ENCODE measurements around the gene TNFAIP8L1. TPM values are rescaled to one million over a fixed set of nuclear protein-coding genes. Genes with fewer than 3 reads are reported as not detected.
"Not testable (repeated sequence)": the region's sequence is repeated elsewhere in the genome, so short reads cannot be mapped to it uniquely, and the experiment has no call there.

TNFAIP8L1 gene
- total RNA-seq, 1 donor from 2014 or later, result 0.64 TPM

DNA sequence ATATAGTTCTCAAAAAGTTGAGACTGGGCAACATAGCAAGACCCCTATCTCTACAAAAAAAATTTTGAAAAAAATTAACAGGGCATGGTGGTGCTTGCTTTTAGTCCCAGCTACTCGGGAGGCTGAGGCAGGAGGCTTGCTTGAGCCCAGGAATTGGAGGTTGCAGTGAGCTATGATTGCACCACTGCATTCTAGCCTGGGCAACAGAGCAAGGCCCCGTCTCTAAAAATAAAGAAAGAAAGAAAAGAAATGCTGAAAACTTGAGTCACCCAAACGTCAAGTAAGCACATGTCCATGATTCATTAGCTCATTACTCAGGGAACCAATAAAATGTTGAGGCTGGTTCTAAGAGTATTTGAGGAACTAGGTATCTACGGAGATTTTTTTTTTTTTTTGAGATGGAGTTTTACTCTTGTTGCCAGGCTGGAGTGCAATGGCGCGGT lies 45.9 kb upstream of the TNFAIP8L1 start:
- peaks cover 10% of the 10 kb centered on the region for H3K27me3 ChIP-seq
- no peaks in the 10 kb centered on the region for H3K9me3 ChIP-seq
- no peak for DNase-seq (ENCODE audit: low spot score in 2 of 2)
- no peak overlapping the region for H3K4me3 ChIP-seq
- H3K27ac ChIP-seq, result no peak overlapping the region
- no peaks in the 10 kb centered on the region for H3K4me1 ChIP-seq
- TF ChIP-seq, protein P1, sequence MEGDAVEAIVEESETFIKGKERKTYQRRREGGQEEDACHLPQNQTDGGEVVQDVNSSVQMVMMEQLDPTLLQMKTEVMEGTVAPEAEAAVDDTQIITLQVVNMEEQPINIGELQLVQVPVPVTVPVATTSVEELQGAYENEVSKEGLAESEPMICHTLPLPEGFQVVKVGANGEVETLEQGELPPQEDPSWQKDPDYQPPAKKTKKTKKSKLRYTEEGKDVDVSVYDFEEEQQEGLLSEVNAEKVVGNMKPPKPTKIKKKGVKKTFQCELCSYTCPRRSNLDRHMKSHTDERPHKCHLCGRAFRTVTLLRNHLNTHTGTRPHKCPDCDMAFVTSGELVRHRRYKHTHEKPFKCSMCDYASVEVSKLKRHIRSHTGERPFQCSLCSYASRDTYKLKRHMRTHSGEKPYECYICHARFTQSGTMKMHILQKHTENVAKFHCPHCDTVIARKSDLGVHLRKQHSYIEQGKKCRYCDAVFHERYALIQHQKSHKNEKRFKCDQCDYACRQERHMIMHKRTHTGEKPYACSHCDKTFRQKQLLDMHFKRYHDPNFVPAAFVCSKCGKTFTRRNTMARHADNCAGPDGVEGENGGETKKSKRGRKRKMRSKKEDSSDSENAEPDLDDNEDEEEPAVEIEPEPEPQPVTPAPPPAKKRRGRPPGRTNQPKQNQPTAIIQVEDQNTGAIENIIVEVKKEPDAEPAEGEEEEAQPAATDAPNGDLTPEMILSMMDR (IDR thresholded peaks at IDR 0.05), result no peak
- no peaks in the 10 kb centered on the region for H3K36me3 ChIP-seq
- intact Hi-C loops (cut with DNase I), result no loop called here

DNA sequence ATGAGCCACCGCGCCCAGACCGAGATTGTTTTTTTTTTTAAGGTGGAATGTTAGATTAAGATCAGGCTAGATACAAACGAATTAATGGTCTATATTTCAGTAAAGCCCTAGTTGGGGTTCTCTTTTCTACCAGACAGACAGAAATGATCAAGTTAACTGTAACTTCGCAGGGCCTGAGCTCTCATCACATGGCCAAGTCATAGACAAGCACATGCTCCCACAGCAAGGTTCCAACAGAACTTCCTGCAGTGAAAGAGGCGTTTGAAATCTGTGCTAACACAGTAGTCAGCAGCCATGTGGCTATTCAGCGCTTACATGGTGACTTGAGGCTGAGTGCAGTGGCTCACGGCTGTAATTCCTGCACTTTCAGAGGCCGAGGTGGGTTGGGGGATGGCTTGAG lies 45.1 kb upstream of the TNFAIP8L1 start:
- Histone ChIP-seq H3K4me1 (no peaks in the 10 kb centered on the region), H3K27ac (no peak overlapping the region), H3K4me3 (no peak overlapping the region), H3K27me3 (peaks cover 10% of the 10 kb centered on the region), H3K36me3 (no peaks in the 10 kb centered on the region), H3K9me3 (no peaks in the 10 kb centered on the region)
- no peak for DNase-seq (ENCODE audit: low spot score in 2 of 2)
- TF ChIP-seq, protein P1 (IDR thresholded peaks at IDR 0.05), result no peak
- intact Hi-C loops (cut with DNase I), result no loop called here

DNA sequence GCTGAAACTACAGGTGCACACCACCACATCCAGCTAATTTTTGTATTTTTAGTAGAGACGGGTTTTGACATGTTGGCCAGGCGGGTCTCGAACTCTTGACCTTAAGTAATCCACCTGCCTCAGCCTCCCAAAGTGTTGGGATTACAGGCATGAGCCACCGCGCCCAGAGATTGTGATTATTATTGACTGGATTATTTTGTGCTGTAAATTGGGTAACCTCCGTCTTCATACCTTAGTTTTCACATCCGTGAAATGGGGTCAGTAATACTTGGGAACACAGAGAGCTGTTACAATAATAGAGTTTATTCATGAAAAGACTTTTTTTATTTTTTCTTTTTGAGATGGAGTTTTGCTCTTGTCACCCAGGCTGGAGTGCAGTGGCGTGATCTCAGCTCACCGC lies 44.2 kb upstream of the TNFAIP8L1 start:
- intact Hi-C loops (cut with DNase I); H3K36me3 ChIP-seq; DNase-seq (ENCODE audit: low spot score in 2 of 2); H3K4me1 ChIP-seq; H3K27me3 ChIP-seq; H3K9me3 ChIP-seq; H3K4me3 ChIP-seq; H3K27ac ChIP-seq: not testable (repeated sequence)

DNA sequence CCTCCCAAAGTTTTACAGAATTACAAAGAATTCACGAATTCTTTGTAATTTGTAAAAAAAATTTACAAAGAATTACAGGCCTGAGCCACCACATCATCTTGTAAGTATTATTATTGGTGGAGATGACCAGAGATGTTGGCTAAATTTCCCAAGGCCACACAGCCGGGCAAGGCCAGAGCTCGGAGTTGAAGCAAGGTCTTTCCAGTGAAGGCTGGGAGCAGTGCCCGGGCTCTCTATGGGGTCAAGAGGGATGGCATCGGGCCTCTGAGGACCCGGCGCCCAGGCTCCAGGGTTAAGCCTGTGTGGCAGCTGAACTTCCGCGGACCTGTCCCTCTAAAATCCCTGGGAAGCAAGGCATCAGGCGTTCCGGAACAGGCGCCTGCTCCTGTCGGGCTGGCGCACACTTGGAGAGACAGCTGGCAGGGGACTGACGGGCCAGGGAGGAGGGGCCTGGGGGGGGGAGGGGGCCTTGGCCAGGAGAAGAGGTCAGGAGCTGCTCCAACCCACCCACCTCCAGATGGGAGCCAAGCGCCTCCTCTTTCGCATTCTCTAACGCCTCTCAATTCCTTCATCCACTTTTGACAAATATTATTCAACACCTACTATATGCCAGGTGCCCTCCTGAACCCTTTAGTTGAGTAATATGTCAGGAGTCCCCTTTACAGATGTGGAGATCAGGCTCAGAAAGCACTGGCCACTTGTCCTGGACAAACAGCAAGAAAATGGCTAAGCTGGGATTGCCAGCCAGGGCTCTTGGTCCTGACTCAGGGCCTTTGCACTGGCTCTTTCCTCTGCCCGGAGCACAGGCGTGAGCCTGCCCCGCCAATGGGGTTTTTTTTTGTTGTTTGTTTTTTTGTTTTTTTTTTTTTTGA lies 43.0 kb upstream of the TNFAIP8L1 start:
- Histone ChIP-seq H3K4me3 (no peak overlapping the region), H3K27ac (no peak overlapping the region), H3K9me3 (no peaks in the 10 kb centered on the region), H3K27me3 (peaks cover 10% of the 10 kb centered on the region), H3K4me1 (no peaks in the 10 kb centered on the region), H3K36me3 (no peaks in the 10 kb centered on the region)
- TF ChIP-seq, protein P1 (IDR thresholded peaks at IDR 0.05), result no peak
- intact Hi-C loops (cut with DNase I), result no loop called here
- no peak for DNase-seq (ENCODE audit: low spot score in 2 of 2)

DNA sequence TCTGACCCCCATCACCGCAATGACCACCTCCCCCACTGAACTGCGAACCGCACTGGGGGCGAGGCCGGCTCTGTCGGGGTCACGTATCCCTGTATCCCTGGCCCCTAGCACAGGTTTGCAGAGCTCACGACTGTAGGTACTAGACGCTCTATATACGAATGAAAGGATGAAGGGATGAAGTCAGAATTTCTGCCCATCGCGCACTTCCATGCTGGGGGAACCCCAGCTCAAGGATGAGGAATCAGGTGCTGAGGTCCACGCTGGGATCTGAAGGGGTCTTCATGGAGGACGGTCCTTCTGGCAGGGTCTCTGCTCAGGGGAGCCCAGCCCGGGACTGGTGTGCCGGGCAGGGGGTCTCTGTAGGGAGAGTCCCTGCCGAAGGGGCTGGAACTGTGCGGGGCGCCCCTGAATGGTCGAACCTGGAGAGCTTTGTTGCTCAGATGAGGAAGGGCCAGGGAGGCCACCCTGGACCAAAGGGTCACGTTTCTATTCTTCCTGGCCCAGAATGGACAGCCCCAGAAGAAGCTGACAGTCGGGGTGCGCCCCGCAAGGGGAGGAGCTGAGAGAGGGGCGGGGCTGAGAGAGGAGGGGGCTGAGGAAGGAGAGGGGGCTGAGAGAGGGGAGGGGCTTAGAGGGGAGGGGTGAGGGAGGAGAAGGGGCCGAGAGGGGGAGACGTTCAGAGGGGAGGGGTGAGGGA lies 41.9 kb upstream of the TNFAIP8L1 start:
- TF ChIP-seq, protein P1 (IDR thresholded peaks at IDR 0.05), result no peak
- no peaks in the 10 kb centered on the region for H3K4me1 ChIP-seq
- DNase-seq (ENCODE audit: low spot score in 2 of 2), result no peak
- no peaks in the 10 kb centered on the region for H3K36me3 ChIP-seq
- intact Hi-C loops (cut with DNase I), result no loop called here
- peaks cover 10% of the 10 kb centered on the region for H3K27me3 ChIP-seq
- H3K4me3 ChIP-seq, result no peak overlapping the region
- no peak overlapping the region for H3K27ac ChIP-seq
- H3K9me3 ChIP-seq, result no peaks in the 10 kb centered on the region

Measured in ascending aorta (tissue), 2 donors.